Subcutaneous abdominal adipose tissue (tissue), 5 donors: ENCODE measurements around the gene SLC1A6.

Experiments used
- H3K27ac ChIP-seq: one replicate; pipeline ENCODE4 v1.7.0; 2013; ENCODE audit warnings: low read depth, mild to moderate bottlenecking, inconsistent platforms, low read length, moderate library complexity
- H3K27me3 ChIP-seq, 5 donors: one replicate each; pipeline ENCODE4 v1.7.0; 2013; ENCODE audit warnings: low read length in 5 of 5, inconsistent platforms in 1 of 5; ENCODE audit not compliant: control insufficient read depth in 5 of 5, insufficient read depth in 4 of 5
- H3K36me3 ChIP-seq, 5 donors: one replicate each; pipeline ENCODE4 v1.7.0; 2013; ENCODE audit warnings: low read length in 5 of 5; ENCODE audit not compliant: control insufficient read depth in 5 of 5, insufficient read depth in 5 of 5
- H3K4me1 ChIP-seq, 5 donors: one replicate each; pipeline ENCODE4 v1.7.0; 2013; ENCODE audit warnings: low read length in 5 of 5, mild to moderate bottlenecking in 3 of 5, moderate library complexity in 1 of 5; ENCODE audit not compliant: control insufficient read depth in 5 of 5, insufficient read depth in 5 of 5
- H3K4me3 ChIP-seq, 5 donors: one replicate each; pipeline ENCODE4 v1.7.0; 2013; ENCODE audit warnings: low read length in 5 of 5, low read depth in 1 of 5
- H3K9ac ChIP-seq, 5 donors: one replicate each; pipeline ENCODE4 v1.7.0; 2013; ENCODE audit warnings: low read length in 5 of 5, mild to moderate bottlenecking in 4 of 5, moderate library complexity in 3 of 5
- H3K9me3 ChIP-seq, 5 donors: one replicate each; pipeline ENCODE4 v1.7.0; 2013; ENCODE audit warnings: low read length in 5 of 5; ENCODE audit not compliant: control insufficient read depth in 5 of 5
- donor health status: healthy.
- donor health status: healthy.
- donor health status: healthy.
- donor health status: healthy.
- donor health status: healthy.

Gene SLC1A6

DNA sequence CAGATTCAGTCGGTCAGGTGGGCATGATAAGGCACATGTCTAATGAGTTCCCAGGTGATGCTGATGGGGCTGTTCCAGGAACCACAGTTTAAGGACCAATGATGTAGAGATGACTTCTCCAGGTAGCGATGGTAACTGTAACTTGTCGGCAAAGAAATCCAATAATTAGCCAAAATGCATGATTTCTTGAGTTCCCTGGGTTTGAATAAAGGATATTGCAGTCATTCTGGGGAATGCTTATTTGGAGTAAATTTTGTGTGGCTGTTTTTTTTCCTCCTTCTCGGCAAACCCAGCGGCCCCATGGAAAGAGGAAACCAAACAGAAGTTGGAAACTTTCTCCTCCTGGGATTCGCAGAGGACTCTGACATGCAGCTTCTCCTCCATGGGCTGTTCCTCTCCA is 38.5 kb downstream of the SLC1A6 start, which contains the start of gene OR7C2:
OR7C2 (plus strand) TSS at position 301 of the 400 bp plus-strand sequence; CDS start at position 301, 0 bp downstream.
- no peak within 1 kb of the TSS for H3K9ac ChIP-seq
- no peaks in the 10 kb centered on the region for H3K4me1 ChIP-seq
- H3K4me3 ChIP-seq = no peak within 1 kb of the TSS
- no peak within 1 kb of the TSS for H3K27ac ChIP-seq
- no peaks in the 10 kb centered on the region for H3K9me3 ChIP-seq
- H3K27me3 ChIP-seq = no peaks in the 10 kb centered on the region
- H3K36me3 ChIP-seq = no peaks in the 10 kb centered on the region

DNA sequence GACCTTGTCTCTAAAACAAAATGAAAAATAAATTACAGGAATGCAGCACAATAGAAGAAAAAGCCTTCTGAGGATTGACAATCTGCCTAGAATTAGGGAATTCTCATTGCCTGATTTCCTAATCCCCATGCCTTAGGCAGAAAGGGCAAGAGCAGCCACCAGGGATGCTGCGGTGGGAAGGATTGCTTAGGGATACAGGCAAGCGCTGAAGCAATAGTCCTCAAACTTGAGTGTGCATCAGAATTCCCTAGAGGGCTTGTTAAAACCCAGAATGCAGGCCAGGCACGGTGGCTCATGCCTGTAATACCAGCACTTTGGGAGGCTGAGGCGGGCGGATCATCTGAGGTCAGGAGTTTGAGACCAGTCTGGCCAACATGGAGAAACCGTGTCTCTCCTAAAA is 39.4 kb downstream of the SLC1A6 start:
- Histone ChIP-seq H3K9ac (no peak overlapping the region), H3K4me1 (no peaks in the 10 kb centered on the region), H3K4me3 (no peak overlapping the region), H3K36me3 (no peaks in the 10 kb centered on the region), H3K27me3 (no peaks in the 10 kb centered on the region), H3K9me3 (no peaks in the 10 kb centered on the region), H3K27ac (no peak overlapping the region)

DNA sequence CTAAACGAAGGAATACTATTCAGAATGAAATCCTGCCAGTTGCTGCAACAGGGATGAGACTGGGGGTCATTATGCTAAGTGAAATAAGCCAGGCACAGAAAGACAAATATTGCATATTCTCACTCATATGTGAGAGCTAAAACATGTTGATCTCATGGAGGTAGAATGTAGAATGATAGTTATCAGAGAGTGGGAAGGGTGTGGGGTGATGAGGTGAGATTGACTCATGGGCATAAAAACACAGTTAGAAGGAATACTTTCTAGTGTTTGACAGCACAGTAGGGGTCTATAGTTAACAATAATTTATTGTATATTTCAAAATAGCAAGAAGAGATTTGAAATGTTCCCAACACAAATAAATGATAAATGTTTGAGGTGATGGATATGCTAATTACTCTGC is 46.2 kb downstream of the SLC1A6 start:
- Histone ChIP-seq H3K9me3 (peaks cover 0 to 4% (median 2%) of the 10 kb centered on the region in 5 donors), H3K4me3 (no peak overlapping the region), H3K36me3 (no peaks in the 10 kb centered on the region), H3K4me1 (no peaks in the 10 kb centered on the region), H3K27me3 (peaks cover 0 to 4% (median 0%) of the 10 kb centered on the region in 5 donors), H3K9ac (no peak overlapping the region), H3K27ac (no peak overlapping the region)

DNA sequence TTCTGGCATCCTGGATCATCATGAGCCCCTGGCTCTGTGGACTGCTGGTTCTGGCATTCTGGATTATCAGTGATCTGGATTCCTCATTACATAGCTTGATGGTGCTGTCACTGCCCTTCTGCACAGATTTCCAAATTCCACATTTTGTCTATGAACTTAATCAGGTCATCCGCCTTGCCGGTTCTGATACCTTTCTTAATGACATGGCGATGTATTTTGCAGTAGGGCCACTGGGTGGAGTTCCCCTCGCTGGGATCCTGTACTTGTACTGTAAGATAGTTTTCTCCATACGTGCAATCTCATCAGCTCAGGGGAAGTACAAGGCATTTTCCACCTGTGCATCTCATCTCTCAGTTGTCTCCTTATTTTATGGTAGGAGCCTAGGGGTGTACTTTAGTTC is 62.8 kb downstream of the SLC1A6 start:
- Histone ChIP-seq H3K4me3 (no peak overlapping the region), H3K27me3 (peaks cover 0 to 11% (median 4%) of the 10 kb centered on the region in 5 donors), H3K9me3 (peaks cover 0 to 11% (median 0%) of the 10 kb centered on the region in 5 donors), H3K9ac (no peak overlapping the region), H3K4me1 (no peaks in the 10 kb centered on the region), H3K27ac (no peak overlapping the region), H3K36me3 (no peaks in the 10 kb centered on the region)

DNA sequence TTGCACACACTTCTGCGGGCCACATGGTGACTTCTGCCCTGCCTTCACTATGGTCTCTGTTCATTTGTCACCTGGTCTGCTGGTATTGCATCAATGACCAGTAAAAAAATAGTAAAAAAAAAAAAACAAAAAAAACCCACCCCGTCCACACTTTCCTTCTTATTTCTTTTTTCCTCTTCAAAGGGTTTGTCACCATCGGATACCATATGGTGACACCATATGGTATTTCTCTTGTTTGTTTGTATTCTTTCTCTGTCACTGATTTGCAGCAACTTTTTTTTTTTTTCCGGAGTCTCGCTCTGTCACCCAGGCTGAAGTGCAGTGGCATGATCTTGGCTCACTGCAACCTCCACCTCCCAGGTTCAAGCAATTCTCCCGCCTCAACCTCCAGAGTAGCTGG is 64.5 kb downstream of the SLC1A6 start:
- H3K9me3 ChIP-seq = peaks cover 0 to 11% (median 0%) of the 10 kb centered on the region in 5 donors
- peaks cover 0 to 11% (median 4%) of the 10 kb centered on the region in 5 donors for H3K27me3 ChIP-seq
- H3K4me3 ChIP-seq = no peak overlapping the region
- no peak overlapping the region for H3K9ac ChIP-seq
- H3K36me3 ChIP-seq = no peaks in the 10 kb centered on the region
- no peaks in the 10 kb centered on the region for H3K4me1 ChIP-seq
- H3K27ac ChIP-seq = no peak overlapping the region

DNA sequence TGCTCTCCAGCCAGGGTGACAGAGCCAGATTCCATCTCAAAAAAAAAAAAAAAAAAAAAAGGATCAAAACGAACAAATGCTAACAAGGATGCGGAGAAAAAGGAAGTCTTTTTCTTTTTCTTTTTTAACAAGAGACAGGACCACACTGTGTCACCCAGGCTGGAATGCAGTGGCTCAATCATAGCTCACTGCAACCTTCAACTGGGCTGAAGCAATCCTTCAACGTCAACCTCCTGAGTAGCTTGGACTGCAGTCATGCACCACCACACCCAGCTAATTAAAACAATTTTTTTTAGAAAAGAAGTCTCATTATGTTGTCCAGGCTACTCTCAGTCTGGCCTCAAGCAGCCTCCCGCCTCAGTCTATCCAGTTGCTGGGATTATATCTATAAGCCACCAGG is 73.0 kb downstream of the SLC1A6 start:
- Histone ChIP-seq H3K36me3 (no peaks in the 10 kb centered on the region), H3K9me3 (no peaks in the 10 kb centered on the region), H3K27me3 (peaks cover 0 to 5% (median 0%) of the 10 kb centered on the region in 5 donors), H3K4me1 (no peaks in the 10 kb centered on the region), H3K4me3 (no peak overlapping the region), H3K9ac (no peak overlapping the region), H3K27ac (no peak overlapping the region)

DNA sequence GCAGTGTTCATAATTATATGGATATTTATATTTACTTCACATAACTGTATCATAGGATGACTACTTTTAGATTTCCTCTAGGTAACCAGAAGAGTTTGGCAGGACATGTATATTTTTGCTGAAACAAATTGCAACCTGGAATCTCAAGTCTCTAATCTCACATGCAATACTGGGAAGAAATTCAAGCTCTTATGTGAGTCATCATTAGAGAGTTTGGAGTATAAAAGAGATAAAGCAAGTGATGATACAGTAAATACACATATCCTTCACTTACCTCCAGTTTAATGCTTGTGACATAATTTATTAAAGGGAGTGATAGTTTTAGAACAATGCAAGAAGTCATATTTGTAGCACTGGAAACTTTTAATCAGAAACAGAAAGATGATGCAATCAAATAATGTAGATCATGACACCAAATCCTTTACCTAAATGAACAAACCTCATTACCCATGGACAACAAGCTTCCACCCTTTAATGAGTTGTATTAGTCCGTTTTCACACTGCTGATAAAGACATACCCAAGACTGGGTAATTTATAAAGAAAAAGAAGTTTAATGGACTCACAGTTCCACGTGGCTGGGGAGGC is 77.9 kb downstream of the SLC1A6 start:
- Histone ChIP-seq H3K27me3 (peaks cover 0 to 6% (median 0%) of the 10 kb centered on the region in 5 donors), H3K4me3 (no peak overlapping the region), H3K27ac (no peak overlapping the region), H3K9ac (no peak overlapping the region), H3K9me3 (no peaks in the 10 kb centered on the region), H3K36me3 (no peaks in the 10 kb centered on the region), H3K4me1 (no peaks in the 10 kb centered on the region)
